HG03097 (cell line): ENCODE data around the gene CD79A.

Experiments used
- ATAC-seq: cut with Tn5 transposase; IDR thresholded peaks from one replicate; pipeline ENCODE4 v1.9.1; 2021; ENCODE audit not compliant: unreplicated experiment, low FRiP score

CD79A gene

DNA sequence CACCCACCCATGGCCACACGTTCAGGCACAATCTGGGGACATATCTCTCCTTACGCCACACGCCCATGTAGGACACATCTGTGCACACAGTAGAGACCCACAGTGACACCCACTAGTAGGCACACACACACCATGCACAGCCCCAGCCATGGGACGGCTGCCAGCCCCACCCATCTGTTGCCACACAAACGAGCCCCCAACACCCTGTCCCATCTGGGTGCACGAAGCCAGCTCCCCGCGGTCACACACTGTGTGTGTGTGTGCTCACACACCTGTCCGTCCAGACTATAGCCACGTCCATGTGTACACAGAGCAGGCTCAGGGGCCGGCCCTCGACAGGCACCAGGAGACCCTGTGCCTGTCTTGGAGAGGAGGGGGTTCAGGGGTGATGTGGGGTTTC, 40.6 kb downstream of the CD79A start:
- no peak for ATAC-seq

DNA sequence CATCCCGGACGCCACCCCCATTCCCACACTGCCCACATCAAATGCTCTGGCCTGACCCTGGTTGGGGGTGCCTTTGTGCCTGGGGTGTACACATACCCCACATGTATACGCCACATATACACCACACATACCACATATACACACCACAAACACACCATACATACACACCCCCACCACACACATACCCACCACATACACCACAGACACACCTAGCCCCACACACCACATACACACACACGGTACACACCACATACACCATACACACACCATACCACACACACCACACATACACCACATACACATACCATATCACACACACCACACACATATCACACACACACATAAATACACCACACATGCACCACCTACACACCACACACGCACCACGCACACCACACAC, 41.0 kb downstream of the CD79A start:
- ATAC-seq, result no peak

DNA sequence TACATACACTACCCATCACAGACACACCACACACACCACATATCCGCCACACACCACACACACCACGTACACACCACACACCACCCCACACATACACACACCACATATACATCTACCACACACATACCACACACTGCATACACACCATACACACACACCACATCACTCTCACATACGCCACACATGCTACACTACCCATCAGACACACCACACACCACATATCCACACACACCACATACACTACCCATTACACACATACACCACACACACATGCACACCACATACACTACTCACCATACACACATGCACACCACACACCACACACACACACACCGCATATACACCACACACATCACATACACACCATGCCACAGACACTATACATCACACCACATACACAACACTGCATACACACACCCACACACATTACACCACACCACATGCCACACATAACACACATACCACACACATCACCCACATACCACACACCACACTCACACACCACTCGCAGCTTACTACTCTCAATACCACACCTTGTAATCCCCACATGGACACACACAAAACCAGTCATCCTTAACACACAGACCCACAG, 41.7 kb downstream of the CD79A start:
- ATAC-seq, result no peak

DNA sequence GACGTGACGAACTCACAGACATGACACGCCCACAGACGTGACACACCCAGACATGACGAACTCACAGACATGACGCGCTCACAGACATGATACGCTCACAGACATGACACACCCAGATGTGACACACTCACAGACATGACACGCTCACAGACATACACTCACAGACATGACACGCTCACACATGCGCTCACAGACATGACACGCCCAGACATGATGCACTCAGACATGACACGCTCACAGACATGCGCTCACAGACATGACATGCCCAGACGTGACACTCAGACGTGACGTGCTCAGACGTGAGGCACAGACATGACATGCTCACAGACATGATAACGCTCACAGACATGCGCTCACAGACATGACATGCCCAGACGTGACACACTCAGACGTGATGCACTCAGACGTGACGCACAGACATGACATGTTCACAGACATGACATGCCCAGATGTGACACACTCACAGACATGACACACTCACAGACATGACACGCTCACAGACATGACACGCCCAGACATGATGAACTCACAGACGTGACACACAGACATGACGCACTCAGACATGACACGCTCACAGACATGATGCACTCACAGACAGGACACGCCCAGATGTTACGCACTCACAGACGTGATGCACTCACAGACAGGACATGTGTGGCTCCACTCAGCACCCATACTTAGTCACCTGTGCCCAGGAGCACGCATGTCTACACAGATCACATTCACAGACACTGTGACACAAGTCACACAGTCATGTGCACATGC, 43.1 kb downstream of the CD79A start:
- no peak for ATAC-seq

DNA sequence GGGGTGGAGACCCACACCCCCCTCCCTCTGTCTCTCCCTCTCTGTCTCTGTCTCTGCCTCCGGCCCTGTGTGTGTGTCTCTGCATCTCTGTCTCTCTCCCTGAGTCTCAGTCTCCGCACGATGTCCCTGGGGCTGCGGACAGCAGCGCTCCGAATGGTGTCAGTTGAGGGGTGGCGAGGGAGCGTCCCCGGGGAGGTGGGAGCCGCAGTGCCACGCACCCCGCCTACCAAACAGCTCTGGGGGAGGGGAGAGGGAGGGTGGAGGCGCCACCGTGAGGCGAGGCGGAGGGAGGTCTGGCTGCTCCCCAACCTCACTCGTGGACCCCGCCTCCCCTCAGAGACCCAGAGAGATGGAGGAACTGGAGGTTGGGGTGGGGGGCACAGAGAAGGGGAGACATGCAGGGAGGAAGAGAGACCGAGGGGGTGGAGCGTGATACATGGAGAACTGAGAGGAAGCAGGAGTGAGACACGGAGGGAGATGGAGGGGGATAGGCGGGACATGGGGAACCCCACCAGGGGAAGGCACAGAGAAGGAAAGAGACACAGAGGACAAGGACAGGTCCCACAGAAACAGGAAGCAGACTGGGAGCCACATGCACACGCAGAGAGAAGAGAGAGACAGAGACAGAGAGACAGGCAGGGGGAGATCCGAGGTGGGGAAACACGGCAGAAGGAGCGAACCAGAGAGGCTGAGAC, 44.0 kb downstream of the CD79A start:
- ATAC-seq, result no peak

DNA sequence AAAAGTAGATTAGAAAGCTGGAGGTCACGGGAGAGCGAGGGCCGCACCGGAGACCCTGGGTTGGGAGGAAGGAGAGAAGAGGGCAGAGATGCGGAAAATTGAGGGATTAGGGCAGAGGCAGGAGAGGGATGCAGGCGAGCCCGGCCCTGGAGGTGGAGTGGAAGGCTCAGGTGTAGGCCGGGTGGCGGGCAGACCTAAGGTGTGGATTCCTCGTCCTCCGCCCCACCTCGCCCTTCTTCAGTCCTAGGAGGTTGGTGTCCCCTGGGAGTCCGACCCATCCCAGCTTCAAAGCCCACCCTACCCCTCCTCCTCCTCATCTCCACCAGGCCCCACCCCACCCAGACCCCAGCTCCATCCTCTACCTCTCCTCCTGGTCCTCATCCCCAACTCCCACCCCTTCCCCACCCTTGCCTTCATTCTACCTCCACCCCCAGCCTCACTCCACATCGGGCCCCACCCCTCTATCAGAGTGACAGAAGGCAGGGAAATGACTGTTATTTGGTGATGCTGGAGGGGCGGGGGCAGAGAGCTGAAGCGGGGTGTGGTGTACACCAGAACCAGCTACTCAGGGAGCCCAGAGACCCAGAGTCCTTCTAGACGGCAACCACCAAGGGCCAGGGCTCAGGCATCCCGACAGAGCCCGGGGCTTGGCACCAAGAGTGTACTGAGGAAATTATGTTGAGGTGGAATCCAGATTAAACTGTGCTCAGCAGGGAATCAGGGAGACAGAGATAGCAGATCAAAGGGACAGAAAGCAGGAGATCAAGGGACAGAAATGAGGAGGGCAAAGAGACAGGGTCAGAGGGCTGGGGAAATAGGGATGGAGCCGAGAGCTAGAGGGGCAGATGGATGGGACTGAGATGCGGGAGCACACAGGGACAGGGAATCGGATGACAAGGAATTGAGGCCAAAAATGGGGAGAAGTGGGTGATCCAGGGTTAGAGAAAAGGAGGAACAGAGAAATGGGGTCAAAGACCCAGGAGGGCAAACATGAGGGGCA, 44.8 kb downstream of the CD79A start:
- no peak for ATAC-seq

DNA sequence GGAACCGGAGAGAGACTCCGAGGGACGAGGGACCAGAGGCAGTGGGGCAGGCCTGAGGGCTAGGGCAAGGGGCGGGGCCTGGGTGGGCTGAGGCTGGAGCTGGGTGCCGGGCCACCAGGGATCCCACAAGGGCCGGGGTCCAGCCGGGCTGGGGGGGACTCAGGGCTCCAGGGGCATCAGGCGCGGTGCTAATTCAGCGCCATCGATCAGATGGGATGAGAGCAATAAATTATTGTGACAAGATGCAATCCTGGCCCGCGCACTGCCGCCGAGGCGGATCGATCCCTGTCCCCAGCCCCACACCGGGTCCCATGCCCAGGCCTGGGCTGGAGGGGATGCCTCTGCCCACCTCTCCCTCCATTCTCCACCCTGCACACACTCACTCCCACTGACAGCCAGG, 45.5 kb downstream of the CD79A start:
- no peak for ATAC-seq

DNA sequence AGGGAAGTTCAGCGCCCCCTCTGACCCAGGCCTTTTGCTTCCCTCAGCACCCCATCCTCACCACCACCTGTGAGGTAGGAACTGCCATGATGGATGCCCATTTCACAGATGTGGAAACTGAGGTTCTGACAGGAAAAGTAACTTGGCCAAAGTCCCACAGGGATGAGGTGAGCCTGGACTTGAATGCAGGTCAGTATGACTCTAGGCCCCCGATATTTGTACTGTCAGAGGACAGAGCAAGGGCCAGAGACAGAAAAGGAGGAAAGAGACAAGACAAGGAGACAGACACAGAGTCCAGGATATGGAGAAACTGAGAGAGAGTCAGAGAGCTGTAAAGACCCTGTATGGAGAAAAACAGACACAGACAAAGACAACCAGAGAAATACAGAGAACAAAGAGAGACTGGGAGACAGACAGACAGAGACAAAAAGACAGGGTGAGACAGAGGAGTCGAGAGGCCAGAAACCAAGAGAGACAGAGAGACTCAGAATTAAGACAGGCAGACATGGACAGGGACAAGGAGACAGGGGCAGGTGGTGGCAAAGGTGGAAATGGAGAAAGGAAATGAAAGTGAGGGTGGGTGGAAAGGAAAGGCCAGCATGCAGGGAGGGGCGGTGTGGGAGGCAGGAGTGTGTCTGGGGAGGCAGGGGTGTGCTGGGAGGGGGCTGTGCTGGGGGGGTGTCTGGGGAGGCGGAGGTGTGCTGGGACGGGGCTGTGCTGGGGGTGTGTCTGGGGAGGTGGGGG, 46.1 kb downstream of the CD79A start:
- no peak for ATAC-seq

DNA sequence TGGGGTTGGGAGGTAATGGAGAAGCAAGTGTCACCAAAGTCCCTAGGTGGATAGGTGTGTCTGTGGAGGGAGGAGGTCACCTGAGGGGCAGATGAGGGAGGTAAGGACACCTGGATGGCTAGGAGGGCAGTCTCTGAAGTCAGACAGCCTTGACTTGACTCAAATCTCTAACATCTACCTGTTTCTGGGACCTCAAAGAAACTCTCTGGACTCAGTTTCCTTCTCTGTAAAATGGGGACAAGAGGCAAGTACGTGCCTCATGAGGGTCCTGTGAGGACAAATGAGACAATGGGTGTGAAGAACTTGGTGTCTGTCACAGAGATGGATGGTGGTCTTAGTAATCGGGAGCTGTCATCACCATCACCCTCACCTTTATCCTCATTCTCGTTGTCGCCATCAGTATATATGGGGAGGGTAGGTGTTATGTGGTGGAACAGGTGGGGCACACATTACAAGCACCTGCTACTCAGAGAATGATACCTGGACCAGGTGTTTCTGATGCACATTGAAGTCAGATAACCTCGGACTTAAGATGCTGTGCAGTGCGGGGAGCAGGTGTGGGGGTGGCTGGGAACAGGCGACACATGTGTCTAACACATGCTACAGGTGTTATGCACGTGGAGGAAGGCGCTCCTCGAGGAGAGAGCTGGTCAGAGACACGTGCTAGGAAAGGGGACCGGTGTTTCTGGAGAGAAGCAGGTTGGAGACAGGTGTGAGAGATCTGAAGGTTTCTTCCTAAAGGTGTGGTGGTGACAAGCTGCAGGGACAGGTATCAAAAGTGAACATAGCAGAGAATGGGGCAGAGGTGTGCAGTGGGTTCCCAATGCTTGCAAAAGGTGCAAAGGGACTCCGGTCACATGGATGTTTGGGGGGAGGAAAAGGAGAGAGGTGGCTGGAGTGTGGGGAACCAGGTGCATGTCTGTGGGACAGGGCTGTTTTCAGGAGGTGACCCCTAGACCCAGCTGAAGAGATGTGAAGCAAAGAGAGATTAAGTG, 47.4 kb downstream of the CD79A start:
- ATAC-seq, result no peak

DNA sequence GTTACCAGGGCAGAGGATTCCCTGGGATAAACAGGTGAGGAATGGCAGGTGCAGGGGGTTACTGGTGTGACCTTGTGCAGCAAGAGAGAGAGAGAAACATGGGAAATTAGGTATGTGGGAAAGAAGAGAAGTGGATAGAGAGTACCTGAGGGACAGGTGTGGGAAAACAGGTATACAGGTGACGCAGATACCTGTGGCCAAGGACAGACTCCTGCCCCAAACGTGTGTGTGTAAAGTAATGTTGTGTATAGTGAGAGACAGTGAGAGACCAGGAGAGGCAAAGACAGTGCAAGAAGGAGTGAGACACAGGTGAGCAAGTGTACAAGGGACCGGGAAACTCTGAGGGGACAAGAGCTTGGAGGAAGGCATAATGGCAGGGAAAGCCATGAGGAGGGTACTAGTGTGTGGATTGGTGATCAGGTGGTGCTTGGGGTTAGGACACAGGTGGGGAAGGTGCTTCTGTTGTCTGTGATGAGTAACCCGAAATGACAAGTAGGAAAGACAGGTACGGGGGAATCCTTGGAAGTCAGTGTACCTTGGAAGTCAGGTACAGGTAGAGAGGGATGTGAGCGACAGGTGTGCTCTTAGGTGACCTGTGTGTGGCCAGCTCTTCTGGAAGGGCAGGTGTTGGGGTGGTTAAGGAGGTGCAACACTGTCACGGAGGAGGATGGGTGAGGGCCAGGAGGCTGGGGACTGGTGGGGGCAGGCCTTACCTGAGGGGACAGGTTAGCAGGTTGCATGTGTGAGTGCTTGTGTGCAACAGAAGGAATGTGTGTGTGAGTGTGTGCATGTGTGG, 48.3 kb downstream of the CD79A start:
- ATAC-seq, result no peak

DNA sequence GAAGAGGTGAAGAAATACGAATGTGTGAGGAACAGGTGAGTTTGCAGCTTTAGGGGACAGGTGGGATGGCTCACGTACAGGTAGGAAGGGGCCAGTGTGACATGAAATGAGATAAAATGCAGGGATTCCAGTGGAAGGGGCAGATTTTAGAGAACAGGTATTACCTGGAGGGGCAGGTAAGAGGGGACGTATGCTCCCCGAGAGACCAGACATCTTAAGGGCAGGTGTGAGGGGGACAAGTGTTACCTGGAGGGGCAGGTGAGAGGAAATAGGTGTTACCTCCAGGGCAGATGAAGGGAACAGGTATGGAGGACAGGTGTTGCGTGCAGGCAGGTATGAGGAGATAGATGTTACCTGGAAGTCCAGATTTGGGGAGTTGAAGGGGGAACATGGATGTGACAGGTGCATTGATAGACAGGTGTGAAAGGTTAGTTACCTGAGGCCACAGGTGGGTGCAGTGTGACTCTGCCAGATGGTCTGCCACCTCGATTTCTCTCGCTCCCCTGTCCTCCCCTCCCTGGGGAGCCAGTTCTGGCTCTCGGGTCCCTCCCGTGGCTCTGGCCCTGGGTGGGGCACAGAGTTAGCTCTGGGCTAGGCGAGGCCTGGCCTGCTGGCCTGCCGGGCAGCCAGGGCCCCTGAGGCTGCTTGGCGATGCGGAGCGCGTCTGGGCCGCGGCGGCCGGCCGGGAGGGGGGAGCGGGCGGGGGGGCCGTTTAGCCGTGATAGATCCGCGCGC, 49.1 kb downstream of the CD79A start:
- no peak for ATAC-seq

DNA sequence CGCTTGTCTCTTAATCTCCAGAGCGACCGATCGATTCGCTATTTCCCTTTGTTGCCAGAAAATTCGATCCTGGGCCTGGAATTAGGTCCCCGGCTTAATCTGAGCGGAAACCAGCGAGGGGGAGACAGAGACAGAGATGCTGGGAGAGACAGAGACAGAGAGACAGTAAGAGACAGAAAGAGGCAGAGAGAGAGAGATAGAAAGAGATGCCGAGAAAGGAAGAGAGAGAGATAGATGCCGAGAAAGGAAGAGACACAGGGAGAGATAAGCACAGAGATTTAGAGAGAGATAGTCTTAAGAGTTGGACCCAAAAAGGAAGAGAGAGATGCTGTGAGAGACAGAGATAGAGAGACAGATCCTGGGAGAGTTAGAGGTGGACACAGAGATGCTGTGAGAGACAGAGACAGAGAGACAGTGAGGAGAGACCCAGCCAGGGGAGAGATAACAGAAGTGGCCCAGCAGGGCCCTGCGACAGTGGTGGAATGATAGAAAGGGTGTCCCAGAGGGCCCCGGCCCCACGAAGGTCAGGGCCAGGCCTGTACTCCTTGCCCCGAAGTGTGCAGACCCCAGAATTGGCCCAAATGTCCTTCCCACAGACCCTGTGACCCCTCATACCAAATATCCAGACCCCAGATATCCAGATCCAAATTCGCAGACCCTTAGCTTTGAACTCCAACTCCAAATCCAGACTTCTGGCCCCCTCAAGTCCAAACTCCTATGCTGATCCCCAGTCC, 49.9 kb downstream of the CD79A start:
- no peak for ATAC-seq

DNA sequence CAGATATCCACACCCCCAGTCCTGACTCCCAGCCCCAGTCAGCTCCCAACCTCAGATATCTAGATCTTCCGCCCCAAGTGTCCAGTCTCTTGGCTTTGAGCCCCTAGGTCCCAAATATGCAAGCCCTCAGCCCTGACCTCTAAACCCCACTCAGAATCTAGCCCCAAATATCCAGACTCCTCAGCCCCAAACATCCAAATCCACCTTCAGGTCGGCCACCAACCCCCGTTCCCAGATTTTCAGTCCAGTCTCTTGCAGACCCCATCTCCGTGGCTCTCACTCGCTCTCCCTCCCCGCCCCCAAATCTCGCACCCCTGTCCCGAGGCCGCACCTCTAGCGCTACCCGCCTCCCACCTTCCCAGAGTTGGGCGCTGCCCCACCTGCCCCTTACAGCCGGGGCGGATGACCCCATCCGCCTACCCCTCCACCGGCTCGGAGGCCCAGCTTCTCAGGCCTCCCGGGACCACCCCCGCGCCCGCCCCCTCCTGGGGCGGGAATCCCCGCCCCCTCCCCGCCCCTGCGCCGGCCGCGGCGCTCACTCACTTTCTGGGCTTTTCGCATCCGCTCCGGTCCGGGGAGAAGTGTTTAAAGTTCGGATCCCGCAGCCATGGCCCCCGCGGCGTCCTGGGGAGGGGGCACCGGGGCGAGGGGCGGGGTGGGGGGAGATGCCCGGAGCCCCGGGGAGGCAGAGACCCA, 50.6 kb downstream of the CD79A start:
- no peak for ATAC-seq

DNA sequence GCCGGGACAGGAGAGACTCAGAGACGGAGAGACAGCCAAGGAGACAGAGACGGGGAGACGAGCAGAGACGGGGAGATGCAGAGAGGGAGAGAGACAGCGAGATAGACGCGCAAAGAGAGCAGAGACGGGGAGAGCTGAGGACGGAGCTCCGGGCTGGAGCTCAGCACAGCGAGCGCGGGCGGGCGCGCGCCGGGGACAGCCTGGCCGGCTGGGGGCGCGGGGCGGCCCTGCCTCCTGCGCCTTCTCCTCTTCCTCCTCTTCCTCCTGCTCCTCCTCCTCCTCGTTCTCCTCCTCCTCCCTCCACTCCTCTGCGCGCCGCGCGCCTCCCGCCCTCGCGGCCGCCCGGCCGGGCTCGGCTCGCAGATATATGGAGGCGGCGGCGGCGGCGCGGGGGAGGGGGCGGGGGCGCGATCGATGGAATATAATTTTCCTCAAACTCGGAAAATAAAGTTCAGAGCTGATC, 51.2 kb downstream of the CD79A start, which contains the start of gene ERFL:
TSS of gene ERFL (minus strand) at position 229 of the 463 bp plus-strand sequence. CDS start 15,530 bp downstream, outside the sequence.
- no peak for ATAC-seq

DNA sequence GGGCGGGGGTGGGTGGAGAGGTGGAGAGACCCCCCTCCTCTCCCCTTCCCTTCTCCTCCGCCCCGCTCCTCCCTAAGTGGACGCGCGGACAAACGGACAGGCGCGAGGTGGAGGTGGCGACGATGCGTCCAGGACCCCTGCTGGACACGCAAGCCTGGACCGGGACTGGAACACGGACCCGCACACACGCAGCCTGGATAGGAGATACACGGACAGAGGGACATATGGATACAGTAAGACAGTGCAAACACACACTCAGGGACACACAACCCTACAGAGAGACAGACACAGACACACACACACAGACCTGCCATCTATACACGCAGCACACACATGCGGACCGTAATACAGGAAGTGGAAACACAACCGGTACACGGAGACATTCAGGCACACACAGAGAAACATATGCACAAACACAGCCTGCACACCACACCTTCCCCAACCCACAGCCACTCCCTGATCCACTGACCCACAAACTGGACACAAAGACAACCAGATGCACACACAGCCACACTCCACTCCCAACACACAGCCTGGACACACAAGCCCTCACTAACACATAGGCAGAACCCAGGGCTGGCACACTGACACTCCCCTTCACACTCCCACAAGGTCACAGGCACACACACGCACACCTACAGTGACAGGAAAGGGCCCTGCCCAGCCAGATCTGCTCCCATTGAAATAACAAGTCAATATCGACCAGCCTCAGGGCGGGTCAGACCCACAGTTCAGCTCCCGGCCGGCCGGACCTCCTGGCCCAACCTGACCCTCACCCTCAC, 51.9 kb downstream of the CD79A start:
- no peak for ATAC-seq
